SHP77 (cell line): ENCODE data around the gene PCDHB3.
"Not testable (repeated sequence)": the region's sequence is repeated elsewhere in the genome, so short reads cannot be mapped to it uniquely, and the experiment has no call there.

Source experiments
- DNase-seq, 2 experiments: peaks; one replicate each; lab custom pipeline; 2025; lab: John Stamatoyannopoulos, UW

Gene PCDHB3

DNA sequence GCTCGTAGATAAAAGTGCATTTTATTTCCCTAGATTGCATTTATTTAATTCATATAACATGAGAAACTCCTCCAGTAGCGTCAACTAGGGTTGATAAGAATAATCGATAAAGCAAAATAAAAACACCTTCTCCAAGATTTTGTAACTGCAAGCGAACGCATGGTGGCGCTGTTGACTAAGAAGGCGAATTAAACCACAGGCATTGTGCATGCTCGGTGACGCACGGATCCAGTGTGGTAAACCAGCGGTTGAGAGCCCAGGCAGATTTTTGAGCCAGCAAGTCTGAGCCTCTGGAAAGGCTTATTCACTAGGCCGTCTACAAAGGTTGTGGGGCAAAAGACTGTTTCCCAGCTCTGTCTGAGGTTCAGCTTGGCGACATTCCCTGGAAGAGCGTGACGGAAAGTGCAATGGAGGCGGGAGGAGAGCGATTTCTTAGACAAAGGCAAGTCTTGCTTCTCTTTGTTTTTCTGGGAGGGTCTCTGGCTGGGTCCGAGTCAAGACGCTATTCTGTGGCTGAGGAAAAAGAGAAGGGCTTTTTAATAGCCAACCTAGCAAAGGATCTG, at the start of gene PCDHB3:
Gene PCDHB3, plus strand, starts transcription at position 231 of the 563 bp plus-strand sequence. Its CDS starts 177 bp downstream, at position 408.
- DNase-seq: no peak

DNA sequence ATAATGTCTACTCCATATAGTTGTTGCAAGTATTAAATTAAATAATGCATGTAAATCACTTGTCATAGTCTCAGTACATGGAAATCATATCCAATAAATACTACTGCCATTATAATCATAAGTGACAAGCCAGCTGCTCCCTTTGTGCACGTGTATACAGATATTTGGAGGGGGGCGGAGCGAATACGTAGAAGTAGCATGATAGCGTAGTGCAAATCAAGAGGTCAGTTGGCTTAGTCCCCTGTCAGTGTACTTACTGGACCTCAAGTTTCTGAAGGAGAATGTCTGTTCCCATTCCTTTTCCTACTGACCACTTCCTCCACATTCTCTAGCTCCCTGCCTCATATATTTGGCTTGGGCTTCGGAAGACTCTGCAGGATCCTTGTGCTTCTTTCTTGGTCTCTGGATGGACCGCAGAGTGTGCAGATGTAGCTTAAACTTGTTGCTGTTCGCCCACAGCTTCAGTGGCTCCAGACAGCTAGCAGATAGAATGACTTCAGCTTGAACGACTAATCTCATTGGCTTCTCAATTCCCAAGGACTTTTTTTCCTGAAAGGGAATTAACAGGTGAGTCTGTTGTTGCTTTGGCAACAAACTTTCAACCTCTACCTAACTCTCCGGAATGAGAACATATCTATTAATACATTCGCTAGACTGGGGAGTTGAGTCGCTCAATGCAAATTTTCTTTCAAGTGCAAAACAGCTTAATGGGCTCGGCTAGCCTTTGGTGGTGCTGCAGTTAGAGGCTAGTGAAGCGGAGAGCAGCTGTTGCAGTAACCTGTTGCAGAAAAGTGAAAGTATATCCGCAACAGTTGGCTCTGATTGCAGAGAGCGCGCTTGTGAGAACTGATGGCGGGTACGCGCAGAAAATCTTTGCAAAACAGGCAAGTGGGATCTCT, 49.4 kb upstream of the PCDHB3 start, which contains the start of gene PCDHB1:
Gene PCDHB1, plus strand, starts transcription at position 753 of the 899 bp plus-strand sequence. Its CDS starts 97 bp downstream, at position 850.
- DNase-seq: peak; percentile 23 to 66

DNA sequence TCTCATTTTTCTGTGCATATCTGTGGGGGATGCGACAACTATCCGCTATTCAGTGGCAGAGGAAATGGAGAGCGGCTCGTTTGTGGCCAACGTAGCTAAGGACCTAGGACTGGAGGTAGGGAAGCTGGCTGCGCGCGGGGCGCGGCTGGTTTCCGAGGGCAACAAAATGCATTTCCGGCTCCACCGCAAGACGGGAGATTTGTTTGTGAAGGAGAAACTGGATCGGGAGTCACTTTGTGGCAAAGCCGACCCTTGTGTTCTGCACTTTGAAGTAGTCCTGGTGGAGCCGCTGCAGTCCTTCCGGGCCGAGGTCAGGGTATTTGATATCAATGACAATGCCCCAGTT, 48.8 kb upstream of the PCDHB3 start:
- DNase-seq: no peak

DNA sequence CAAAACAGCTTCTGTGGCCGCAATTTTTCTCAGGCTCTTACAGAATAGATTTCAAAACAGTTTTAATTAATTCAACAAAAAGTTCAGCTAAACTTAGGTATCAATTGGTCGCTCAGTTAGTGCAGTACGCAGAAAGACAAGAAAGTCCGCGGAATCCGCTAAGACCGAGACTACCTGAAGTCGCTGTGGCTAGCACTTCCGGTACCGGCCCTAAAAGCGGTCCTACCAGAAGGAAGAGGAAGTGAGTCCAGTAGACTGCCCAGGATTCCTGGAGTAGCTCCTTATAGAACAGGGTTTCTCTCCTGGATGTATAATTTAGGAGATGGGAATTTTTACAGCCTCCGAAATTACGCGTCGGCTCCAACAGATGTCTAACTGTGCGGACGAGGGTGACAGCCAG, 22.4 kb upstream of the PCDHB3 start:
- no peak for DNase-seq

DNA sequence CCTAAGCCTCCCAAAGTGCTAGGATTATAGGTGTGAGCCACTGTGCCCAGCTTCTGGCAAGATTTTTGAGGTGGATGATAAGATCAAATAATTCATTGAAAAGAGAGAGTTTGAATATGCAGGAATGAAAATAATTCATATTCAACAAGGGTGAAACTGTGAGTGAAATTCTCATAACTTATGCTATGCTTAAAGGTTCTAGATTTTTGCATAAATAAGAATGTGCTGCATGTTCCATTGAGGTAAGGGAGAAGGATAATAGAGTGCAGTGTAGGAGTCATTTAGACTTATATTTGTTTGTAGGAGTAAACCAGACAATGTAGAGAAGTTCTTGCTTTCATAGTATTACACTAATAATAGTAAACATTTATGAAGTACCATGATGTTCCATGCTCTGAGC, 18.0 kb upstream of the PCDHB3 start:
- DNase-seq: no peak

DNA sequence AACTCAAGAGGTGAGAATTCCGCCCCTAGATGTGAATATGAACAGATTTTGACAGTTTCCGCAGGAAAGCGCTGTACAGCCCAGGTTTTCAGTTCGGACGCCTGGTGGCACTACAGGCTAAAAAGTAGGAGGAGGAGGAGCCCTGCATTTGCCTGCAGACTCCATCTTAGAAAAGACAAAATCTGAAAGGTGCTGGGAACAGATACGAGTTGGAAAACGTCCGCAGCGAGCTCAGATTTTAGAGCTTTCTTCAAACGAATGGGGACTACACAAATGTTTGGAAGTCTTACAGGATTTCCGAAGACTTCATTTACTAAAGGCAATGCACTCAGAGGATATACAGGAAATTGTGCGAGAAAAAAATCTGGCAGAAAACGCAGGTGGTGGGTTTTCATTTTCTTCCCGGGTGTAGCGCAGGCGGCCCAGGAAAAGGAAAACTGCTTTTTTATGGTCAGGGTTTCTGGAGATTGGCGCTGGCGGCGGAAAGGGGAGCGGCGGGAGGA, 15.7 kb upstream of the PCDHB3 start:
- peak; percentile 48 to 59 for DNase-seq

DNA sequence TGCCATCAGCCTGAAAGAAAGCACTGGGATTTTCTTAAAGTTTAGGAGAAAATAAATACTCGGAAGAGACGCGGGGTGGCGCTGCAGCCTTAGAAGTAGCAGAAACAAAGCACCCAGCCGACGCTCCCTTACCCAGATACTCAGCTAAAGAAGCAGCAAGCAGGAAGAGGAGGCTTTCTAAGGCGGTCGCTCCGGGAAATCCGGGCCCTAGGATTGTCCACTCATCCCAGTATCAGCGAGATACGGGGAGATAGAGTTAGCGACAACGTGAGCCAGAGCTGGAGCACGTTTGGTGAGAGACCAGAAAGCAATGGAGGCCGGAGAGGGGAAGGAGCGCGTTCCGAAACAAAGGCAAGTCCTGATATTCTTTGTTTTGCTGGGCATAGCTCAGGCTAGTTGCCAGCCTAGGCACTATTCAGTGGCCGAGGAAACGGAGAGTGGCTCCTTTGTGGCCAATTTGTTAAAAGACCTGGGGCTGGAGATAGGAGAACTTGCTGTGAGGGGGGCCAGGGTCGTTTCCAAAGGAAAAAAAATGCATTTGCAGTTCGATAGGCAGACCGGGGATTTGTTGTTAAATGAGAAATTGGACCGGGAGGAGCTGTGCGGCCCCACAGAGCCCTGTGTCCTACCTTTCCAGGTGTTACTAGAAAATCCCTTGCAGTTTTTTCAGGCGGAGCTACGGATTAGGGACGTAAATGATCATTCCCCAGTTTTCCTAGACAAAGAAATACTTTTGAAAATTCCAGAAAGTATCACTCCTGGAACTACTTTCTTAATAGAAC, 5.6 kb upstream of the PCDHB3 start, which contains the start of gene PCDHB2:
Gene PCDHB2, plus strand, starts transcription at position 135 of the 782 bp plus-strand sequence. Its CDS starts 176 bp downstream, at position 311.
- DNase-seq: peak; percentile 89

DNA sequence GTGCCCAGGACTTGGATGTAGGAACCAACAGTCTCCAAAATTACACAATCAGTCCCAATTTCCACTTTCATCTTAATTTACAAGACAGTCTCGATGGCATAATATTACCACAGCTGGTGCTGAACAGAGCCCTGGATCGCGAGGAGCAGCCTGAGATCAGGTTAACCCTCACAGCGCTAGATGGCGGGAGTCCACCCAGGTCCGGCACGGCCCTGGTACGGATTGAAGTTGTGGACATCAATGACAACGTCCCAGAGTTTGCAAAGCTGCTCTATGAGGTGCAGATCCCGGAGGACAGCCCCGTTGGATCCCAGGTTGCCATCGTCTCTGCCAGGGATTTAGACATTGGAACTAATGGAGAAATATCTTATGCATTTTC, 5.0 kb upstream of the PCDHB3 start:
- peak in 1 of 2 experiments; percentile 32 for DNase-seq

DNA sequence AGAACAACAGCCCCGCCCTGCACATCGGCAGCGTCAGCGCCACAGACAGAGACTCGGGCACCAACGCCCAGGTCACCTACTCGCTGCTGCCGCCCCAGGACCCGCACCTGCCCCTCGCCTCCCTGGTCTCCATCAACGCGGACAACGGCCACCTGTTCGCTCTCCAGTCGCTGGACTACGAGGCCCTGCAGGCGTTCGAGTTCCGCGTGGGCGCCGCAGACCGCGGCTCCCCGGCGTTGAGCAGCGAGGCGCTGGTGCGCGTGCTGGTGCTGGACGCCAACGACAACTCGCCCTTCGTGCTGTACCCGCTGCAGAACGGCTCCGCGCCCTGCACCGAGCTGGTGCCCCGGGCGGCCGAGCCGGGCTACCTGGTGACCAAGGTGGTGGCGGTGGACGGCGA, 4.1 kb upstream of the PCDHB3 start:
- DNase-seq: not testable (repeated sequence)

DNA sequence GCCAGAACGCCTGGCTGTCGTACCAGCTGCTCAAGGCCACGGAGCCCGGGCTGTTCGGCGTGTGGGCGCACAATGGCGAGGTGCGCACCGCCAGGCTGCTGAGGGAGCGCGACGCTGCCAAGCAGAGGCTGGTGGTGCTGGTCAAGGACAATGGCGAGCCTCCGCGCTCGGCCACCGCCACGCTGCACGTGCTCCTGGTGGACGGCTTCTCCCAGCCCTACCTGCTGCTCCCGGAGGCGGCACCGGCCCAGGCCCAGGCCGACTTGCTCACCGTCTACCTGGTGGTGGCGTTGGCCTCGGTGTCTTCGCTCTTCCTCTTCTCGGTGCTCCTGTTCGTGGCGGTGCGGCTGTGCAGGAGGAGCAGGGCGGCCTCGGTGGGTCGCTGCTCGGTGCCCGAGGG, 3.7 kb upstream of the PCDHB3 start:
- DNase-seq: not testable (repeated sequence)

DNA sequence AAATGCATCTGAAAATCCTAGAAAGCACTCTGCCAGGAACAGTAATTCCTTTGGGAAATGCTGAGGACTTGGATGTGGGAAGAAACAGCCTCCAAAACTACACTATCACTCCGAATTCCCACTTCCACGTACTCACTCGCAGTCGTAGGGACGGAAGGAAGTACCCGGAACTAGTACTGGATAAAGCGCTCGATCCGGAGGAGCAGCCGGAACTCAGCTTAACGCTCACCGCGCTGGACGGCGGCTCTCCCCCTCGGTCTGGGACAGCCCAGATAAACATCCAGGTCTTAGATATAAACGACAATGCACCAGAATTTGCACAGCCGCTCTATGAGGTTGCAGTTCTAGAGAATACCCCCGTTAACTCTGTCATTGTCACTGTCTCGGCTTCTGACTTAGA, 786 bp downstream of the PCDHB3 start:
- DNase-seq: no peak

DNA sequence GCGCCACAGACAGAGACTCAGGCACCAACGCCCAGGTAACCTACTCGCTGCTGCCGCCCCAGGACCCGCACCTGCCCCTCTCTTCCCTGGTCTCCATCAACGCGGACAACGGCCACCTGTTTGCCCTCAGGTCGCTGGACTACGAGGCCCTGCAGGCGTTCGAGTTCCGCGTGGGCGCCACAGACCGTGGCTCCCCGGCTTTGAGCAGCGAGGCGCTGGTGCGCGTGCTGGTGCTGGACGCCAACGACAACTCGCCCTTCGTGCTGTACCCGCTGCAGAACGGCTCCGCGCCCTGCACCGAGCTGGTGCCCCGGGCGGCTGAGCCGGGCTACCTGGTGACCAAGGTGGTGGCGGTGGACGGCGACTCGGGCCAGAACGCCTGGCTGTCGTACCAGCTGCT, 1.8 kb downstream of the PCDHB3 start:
- not testable (repeated sequence) for DNase-seq

DNA sequence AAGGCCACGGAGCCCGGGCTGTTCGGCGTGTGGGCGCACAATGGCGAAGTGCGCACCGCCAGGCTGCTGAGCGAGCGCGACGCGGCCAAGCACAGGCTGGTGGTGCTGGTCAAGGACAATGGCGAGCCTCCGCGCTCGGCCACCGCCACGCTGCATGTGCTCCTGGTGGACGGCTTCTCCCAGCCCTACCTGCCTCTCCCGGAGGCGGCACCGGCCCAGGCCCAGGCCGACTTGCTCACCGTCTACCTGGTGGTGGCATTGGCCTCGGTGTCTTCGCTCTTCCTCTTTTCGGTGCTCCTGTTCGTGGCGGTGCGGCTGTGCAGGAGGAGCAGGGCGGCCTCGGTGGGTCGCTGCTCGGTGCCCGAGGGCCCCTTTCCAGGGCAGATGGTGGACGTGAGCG, 2.2 kb downstream of the PCDHB3 start:
- DNase-seq: not testable (repeated sequence)

DNA sequence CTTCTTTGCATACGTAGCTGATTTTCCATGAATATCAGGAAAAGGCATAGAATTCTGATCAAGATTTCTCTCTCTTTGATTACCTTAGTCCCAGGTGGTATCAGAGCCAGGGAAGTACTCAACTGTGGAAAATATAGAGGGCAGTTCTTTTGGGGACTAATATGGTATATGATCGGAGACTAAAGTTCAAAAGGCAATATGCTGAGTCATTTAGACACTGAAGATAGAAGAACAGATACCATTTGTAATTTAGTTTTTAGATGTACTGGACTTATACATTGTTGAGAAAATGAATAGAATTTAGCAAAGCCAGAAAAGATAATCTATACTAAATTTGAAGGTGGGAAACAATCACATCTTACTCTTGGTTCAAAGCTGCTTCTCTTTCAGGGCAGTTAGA, 5.1 kb downstream of the PCDHB3 start:
- no peak for DNase-seq

DNA sequence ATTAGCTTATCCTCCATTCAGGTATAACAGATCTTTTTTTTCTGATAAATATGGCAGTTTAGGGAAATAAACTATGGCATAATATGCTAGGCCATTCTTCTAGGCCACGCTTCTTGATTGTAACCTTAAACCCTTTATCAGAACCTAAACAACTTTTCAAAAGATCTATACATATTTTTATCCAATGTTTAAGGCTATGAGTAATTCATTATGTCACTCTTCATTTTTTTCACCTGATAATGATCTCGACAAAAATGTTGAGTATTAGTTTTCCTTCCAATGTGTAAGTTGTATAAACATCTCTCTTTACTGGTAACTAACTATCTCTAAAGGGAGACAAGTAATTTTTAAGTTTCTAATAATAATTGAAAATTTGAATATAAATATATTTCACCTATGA, 19.0 kb downstream of the PCDHB3 start:
- DNase-seq: no peak

DNA sequence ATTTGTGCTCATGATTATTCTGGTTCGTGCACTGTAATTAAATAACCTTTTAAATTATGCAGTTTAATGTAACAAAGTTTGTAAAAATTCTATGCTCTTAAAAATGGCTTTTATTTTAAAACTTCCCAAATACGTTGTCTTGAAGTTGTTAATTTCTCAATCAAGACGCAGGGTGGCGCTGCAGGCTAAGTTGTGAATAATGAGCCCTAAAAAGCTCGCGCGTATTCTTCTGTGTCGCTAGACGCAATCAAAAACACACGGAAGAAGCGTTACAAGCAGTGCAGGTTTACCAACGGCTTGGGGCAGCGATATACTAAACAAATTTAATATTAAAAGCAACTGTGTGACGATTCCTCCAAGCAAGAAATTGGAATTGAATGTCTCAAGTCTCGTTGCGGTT, 21.3 kb downstream of the PCDHB3 start, which contains the start of gene PCDHB4:
Gene PCDHB4, plus strand, starts transcription at position 256 of the 400 bp plus-strand sequence. CDS start 181 bp downstream, outside the sequence.
- no peak for DNase-seq

DNA sequence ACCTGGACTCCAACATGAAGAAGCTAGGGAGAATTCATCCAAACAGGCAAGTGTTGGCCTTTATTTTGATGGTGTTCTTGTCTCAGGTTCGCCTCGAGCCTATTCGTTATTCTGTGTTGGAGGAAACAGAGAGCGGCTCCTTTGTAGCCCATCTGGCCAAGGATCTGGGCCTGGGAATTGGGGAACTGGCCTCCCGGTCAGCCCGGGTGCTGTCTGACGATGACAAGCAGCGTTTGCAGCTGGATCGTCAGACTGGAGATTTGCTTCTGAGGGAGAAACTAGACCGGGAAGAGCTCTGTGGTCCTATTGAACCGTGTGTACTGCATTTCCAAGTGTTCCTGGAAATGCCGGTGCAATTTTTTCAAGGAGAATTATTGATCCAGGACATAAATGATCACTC, 21.7 kb downstream of the PCDHB3 start:
- no peak for DNase-seq

DNA sequence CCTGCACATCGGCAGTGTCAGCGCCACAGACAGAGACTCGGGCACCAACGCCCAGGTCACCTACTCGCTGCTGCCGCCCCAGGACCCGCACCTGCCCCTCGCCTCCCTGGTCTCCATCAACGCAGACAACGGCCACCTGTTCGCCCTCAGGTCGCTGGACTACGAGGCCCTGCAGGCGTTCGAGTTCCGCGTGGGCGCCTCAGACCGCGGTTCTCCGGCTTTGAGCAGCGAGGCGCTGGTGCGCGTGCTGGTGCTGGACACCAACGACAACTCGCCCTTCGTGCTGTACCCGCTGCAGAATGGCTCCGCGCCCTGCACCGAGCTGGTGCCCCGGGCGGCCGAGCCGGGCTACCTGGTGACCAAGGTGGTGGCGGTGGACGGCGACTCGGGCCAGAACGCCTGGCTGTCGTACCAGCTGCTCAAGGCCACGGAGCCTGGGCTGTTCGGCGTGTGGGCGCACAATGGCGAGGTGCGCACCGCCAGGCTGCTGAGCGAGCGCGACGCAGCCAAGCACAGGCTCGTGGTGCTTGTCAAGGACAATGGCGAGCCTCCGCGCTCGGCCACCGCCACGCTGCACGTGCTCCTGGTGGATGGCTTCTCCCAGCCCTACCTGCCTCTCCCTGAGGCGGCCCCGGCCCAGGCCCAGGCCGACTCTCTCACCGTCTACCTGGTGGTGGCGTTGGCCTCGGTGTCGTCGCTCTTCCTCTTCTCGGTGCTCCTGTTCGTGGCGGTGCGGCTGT, 23.3 kb downstream of the PCDHB3 start:
- DNase-seq: not testable (repeated sequence)

DNA sequence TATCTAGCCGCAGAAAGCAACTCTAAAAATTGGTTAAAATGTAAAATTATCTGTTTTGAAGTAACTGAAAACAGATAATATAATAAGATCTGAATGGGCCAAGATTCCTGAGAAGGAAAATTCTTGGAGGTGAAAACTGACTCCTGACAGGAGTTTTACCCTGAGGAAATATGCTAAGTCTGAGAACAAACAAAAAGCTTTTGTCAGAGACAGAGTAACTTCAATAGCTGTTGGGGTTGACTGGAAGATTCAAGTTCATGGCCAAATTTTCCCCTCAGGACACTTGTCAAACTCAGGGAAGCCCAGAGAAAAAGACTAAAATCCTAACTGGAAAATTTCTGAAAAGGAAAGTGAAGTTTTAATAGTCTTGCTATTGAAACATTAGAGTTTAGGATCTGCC, 27.0 kb downstream of the PCDHB3 start:
- no peak for DNase-seq

DNA sequence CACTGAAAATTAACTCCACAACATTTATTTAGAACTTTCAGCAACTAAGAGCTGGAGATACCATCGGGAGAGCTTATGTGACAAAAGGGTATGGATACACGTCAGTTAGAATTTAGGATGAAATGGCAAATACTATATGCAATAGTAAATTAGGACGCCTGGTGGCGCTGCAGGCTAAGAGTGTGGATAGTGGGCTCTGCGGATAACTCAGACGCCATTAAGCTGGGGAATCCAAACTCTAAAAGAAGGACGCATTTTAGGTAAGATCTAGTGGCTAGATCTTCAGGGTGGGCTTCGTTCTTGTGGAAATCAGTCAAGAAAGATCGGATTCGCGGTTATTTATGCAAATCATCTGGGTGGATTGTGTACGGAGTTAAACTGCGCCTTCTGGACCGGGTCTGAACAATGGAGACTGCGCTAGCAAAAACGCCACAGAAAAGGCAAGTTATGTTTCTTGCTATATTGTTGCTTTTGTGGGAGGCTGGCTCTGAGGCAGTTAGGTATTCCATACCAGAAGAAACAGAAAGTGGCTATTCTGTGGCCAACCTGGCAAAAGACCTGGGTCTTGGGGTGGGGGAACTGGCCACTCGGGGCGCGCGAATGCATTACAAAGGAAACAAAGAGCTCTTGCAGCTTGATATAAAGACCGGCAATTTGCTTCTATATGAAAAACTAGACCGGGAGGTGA, 34.9 kb downstream of the PCDHB3 start, which contains the start of gene PCDHB5:
Gene PCDHB5, plus strand, starts transcription at position 177 of the 688 bp plus-strand sequence. Its CDS starts 229 bp downstream, at position 406.
- DNase-seq: peak; percentile 49 to 79
